SU-DHL-6 (cell line): ENCODE measurements around the gene RAB20.
"Not testable (repeated sequence)": the region's sequence is repeated elsewhere in the genome, so short reads cannot be mapped to it uniquely, and the experiment has no call there.

Experiments
- H2AFZ ChIP-seq: fragments of 200-600 bp; sonication (generic); 2 replicates; pipeline ENCODE4 v1.6.1; 2014; ENCODE audit warnings: low read depth, mild to moderate bottlenecking, moderate library complexity, mixed read lengths, antibody characterized with exemption, low read length; ENCODE audit not compliant: severe bottlenecking
- H3F3A ChIP-seq: fragments of 200-600 bp; shearing (Covaris generic); 2 replicates; pipeline ENCODE4 v1.6.0; 2016; ENCODE audit warnings: antibody characterized with exemption, mild to moderate bottlenecking; ENCODE audit not compliant: insufficient read depth
- H3K27ac ChIP-seq: fragments of 200-600 bp; sonication (generic); 2 replicates; pipeline ENCODE4 v1.5.1; 2016; ENCODE audit warnings: low read depth, mild to moderate bottlenecking, low read length, moderate library complexity, mixed read lengths
- H3K27me3 ChIP-seq: fragments of 200-600 bp; sonication (generic), shearing (Covaris generic); 2 replicates; pipeline ENCODE4 v1.6.0; 2014; ENCODE audit warnings: mild to moderate bottlenecking, low read length
- H3K36me3 ChIP-seq: fragments of 200-600 bp; sonication (generic); 2 replicates; pipeline ENCODE4 v1.6.1; 2014; ENCODE audit warnings: mild to moderate bottlenecking, low read length, mixed read lengths
- H3K4me2 ChIP-seq: fragments of 300-600, 200-600 bp; shearing (Covaris generic), sonication (generic); 2 replicates; pipeline ENCODE4 v1.6.0; 2014; ENCODE audit warnings: low read length, low read depth, mild to moderate bottlenecking; ENCODE audit not compliant: poor library complexity, severe bottlenecking
- H3K4me3 ChIP-seq: fragments of 200-600 bp; sonication (generic); 2 replicates; pipeline ENCODE4 v1.5.1; 2014; ENCODE audit warnings: antibody characterized with exemption, low read length, mild to moderate bottlenecking, mixed read lengths; ENCODE audit not compliant: insufficient read depth, poor library complexity, severe bottlenecking
- H3K79me2 ChIP-seq: fragments of 200-600 bp; sonication (generic); 2 replicates; pipeline ENCODE4 v1.6.1; 2014; ENCODE audit warnings: mild to moderate bottlenecking, low read length, moderate library complexity; ENCODE audit not compliant: insufficient read depth
- H3K9ac ChIP-seq: fragments of 200-600 bp; sonication (generic); 2 replicates; pipeline ENCODE4 v1.7.0; 2014; ENCODE audit warnings: mild to moderate bottlenecking, low read length
- H3K9me2 ChIP-seq: fragments of 200-600 bp; sonication (generic); replicated peaks from 2 replicates; pipeline ENCODE4 v1.6.1; 2014; ENCODE audit warnings: low read length; ENCODE audit not compliant: insufficient read depth
- H3K9me3 ChIP-seq: fragments of 200-600 bp; sonication (generic); 2 replicates; pipeline ENCODE4 v1.6.1; 2014; ENCODE audit warnings: low read length, mixed read lengths; ENCODE audit not compliant: insufficient read depth
- H4K20me1 ChIP-seq: fragments of 200-600 bp; sonication (generic); 2 replicates; pipeline ENCODE4 v1.6.1; 2014; ENCODE audit warnings: low read depth, mild to moderate bottlenecking, antibody characterized with exemption, low read length, moderate library complexity, mixed read lengths
- EZH2phosphoT487 ChIP-seq: fragments of 200-600 bp; sonication (generic), shearing (Covaris generic); conservative IDR thresholded peaks from 2 replicates; pipeline ENCODE4 v1.6.1; 2018; ENCODE audit warnings: mild to moderate bottlenecking, antibody characterized with exemption, low read length, moderate library complexity, mixed read lengths
- TF ChIP-seq, protein P1 (sequence below): fragments of 200-600 bp; sonication (generic); IDR thresholded peaks from one replicate; pipeline ENCODE4 v1.5.1; 2017; ENCODE audit warnings: antibody characterized with exemption, mild to moderate bottlenecking, low read length, moderate library complexity; ENCODE audit not compliant: insufficient read depth, poor library complexity, severe bottlenecking

Gene RAB20

DNA sequence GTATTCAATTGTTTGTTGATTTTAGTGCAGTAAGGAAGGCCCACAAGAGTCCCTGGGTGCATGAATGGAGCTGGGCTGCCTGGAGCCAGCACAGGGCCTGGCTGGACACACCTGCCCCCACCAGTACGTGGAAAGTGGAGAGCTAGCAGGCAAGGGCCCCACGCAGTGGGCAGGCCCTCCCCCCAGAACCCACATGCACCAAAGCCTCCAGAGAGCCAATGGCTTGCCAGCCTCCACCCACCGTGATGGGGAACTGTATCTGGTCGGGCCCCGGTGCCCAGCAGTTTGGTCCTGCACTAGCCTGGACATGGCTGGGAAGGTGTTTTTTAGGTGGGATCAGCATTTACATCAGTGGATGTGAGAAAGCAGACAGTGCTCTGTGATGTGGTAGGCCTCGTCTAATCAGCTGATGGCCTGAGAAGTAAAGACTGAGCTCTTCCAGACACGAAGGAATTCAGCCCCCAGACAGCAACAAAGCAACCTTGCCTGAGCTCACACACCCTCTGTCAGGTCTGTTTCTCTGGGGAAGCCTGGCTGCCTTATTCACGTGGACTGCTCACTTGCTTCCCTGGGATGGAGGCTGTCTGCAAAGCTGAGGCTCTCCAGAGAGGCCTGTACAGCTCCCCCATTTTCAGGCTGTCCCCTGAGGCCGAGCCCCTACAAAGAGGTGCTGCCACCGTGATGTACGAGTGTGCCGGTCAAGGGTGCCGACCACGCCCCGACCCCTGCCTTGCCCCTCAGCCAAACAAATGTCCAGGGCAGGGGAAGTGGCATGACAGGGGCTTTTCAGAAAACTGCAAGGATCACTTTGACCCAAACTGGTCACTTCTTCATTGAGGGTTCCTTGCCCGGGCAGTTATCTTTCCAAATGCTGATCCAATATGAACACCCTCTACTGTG lies 27.5 kb downstream of the RAB20 start:
- no peak overlapping the region for H3K9ac ChIP-seq
- H4K20me1 ChIP-seq, result no peaks in the 10 kb centered on the region
- TF ChIP-seq EZH2phosphoT487, result no peak
- no peaks in the 10 kb centered on the region for H3K27me3 ChIP-seq
- H2AFZ ChIP-seq, result no peak overlapping the region
- H3F3A ChIP-seq, result no peaks in the 10 kb centered on the region
- H3K9me3 ChIP-seq, result no peaks in the 10 kb centered on the region
- no peaks in the 10 kb centered on the region for H3K79me2 ChIP-seq
- H3K4me3 ChIP-seq, result no peak overlapping the region
- no peaks in the 10 kb centered on the region for H3K36me3 ChIP-seq
- H3K27ac ChIP-seq, result no peak overlapping the region
- no peak overlapping the region for H3K4me2 ChIP-seq
- no peaks in the 10 kb centered on the region for H3K9me2 ChIP-seq

DNA sequence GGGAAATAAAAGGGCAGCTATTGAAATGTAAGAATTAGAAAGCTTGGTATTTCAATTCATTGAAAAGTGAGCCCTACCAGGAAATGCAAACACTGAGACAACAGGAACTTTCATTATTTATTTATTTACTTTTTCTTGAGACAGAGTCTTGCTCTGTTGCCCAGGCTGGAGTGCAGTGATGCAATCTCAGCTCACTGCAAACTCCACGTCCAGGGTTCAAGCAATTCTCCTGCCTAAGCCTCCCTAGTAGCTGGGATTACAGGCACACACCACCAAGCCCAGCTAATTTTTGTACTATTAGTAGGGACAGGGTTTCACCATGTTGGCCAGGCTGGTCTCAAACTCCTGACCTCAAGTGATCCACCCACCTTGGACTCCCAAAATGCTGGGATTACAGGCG lies 29.3 kb downstream of the RAB20 start:
- not testable (repeated sequence) for H3K36me3 ChIP-seq, H2AFZ ChIP-seq, H3K27ac ChIP-seq, H3K9me3 ChIP-seq, H3K9me2 ChIP-seq, H3K9ac ChIP-seq, H3K4me2 ChIP-seq, H3K27me3 ChIP-seq, H3K4me3 ChIP-seq, H4K20me1 ChIP-seq, H3F3A ChIP-seq, H3K79me2 ChIP-seq

- no peak overlapping the region for H3K27ac ChIP-seq
- no peak overlapping the region for H3K9ac ChIP-seq
- H3K36me3 ChIP-seq, result no peaks in the 10 kb centered on the region
- no peaks in the 10 kb centered on the region for H3F3A ChIP-seq
- H2AFZ ChIP-seq, result no peak overlapping the region
- no peak overlapping the region for H3K4me2 ChIP-seq
- H4K20me1 ChIP-seq, result no peaks in the 10 kb centered on the region
- H3K9me3 ChIP-seq, result no peaks in the 10 kb centered on the region
- H3K79me2 ChIP-seq, result no peaks in the 10 kb centered on the region
- no peak overlapping the region for H3K4me3 ChIP-seq
- no peaks in the 10 kb centered on the region for H3K9me2 ChIP-seq
- no peaks in the 10 kb centered on the region for H3K27me3 ChIP-seq
- no peak for TF ChIP-seq EZH2phosphoT487
- TF ChIP-seq, protein P1, sequence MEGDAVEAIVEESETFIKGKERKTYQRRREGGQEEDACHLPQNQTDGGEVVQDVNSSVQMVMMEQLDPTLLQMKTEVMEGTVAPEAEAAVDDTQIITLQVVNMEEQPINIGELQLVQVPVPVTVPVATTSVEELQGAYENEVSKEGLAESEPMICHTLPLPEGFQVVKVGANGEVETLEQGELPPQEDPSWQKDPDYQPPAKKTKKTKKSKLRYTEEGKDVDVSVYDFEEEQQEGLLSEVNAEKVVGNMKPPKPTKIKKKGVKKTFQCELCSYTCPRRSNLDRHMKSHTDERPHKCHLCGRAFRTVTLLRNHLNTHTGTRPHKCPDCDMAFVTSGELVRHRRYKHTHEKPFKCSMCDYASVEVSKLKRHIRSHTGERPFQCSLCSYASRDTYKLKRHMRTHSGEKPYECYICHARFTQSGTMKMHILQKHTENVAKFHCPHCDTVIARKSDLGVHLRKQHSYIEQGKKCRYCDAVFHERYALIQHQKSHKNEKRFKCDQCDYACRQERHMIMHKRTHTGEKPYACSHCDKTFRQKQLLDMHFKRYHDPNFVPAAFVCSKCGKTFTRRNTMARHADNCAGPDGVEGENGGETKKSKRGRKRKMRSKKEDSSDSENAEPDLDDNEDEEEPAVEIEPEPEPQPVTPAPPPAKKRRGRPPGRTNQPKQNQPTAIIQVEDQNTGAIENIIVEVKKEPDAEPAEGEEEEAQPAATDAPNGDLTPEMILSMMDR, result no peak
Observed at GRCh38 chr13:110531671-110532083, 29.8 kb downstream of the RAB20 start.

- no peak overlapping the region for H2AFZ ChIP-seq
- H3K79me2 ChIP-seq, result no peaks in the 10 kb centered on the region
- H4K20me1 ChIP-seq, result no peaks in the 10 kb centered on the region
- H3K36me3 ChIP-seq, result no peaks in the 10 kb centered on the region
- no peak overlapping the region for H3K4me3 ChIP-seq
- H3K4me2 ChIP-seq, result no peak overlapping the region
- H3K27ac ChIP-seq, result no peak overlapping the region
- H3F3A ChIP-seq, result no peaks in the 10 kb centered on the region
- no peak overlapping the region for H3K9ac ChIP-seq
- no peaks in the 10 kb centered on the region for H3K27me3 ChIP-seq
- no peaks in the 10 kb centered on the region for H3K9me3 ChIP-seq
- no peaks in the 10 kb centered on the region for H3K9me2 ChIP-seq
- TF ChIP-seq, protein P1, result no peak
- TF ChIP-seq EZH2phosphoT487, result no peak
Observed at GRCh38 chr13:110531100-110531499, 30.4 kb downstream of the RAB20 start.
